PC-3 (cell line): ENCODE results near the gene TAS2R13.

ENCODE experiments used
- CTCF ChIP-seq: fragments of 300-600 bp; sonication (generic); conservative IDR thresholded peaks from 2 replicates; pipeline ENCODE4 v1.5.1; 2017; ENCODE audit warnings: antibody characterized with exemption, low read depth, mild to moderate bottlenecking, low read length
- EZH2 ChIP-seq: fragments of 300-600 bp; sonication (generic); IDR thresholded peaks from one replicate; pipeline ENCODE4 v1.6.1; 2017; ENCODE audit warnings: antibody characterized with exemption, mild to moderate bottlenecking, low read length; ENCODE audit not compliant: unreplicated experiment

- TF ChIP-seq CTCF, result no peak
- no peak for TF ChIP-seq EZH2
Observed at GRCh38 chr12:10957741-10958140, 48.4 kb upstream of the TAS2R13 start.
